MM.1S (cell line): Measurements from ENCODE around the gene MACROD2.

Source experiments
- DNase-seq: peaks from one replicate; pipeline ENCODE4 v3.0.0-alpha.2; 2015
- H2AFZ ChIP-seq: fragments of 300-600 bp; sonication (generic); 2 replicates; pipeline ENCODE4 v1.6.0; 2016; ENCODE audit warnings: antibody characterized with exemption, low read length
- H3F3A ChIP-seq: fragments of 300-600 bp; sonication (generic); 2 replicates; pipeline ENCODE4 v1.6.1; 2016; ENCODE audit warnings: mild to moderate bottlenecking, antibody characterized with exemption, low read length, moderate library complexity, mixed read lengths; ENCODE audit not compliant: insufficient read depth
- H3K27ac ChIP-seq: fragments of 300-600 bp; sonication (generic); 2 replicates; pipeline ENCODE4 v1.5.1; 2016; ENCODE audit warnings: mild to moderate bottlenecking, low read length
- H3K27me3 ChIP-seq: fragments of 300-600 bp; sonication (generic); replicated peaks from 2 replicates; pipeline ENCODE4 v1.6.0; 2016; ENCODE audit warnings: low read length; ENCODE audit not compliant: insufficient read depth
- H3K36me3 ChIP-seq: fragments of 300-600 bp; sonication (generic); replicated peaks from 2 replicates; pipeline ENCODE4 v1.6.1; 2016; ENCODE audit warnings: mild to moderate bottlenecking, low read length, mixed read lengths; ENCODE audit not compliant: insufficient read depth
- H3K4me1 ChIP-seq: fragments of 300-600 bp; sonication (generic); 2 replicates; pipeline ENCODE4 v1.6.1; 2016; ENCODE audit warnings: low read length, mixed read lengths
- H3K4me2 ChIP-seq: fragments of 300-600 bp; sonication (generic); 2 replicates; pipeline ENCODE4 v1.6.0; 2016; ENCODE audit warnings: low read depth, low read length
- H3K4me3 ChIP-seq: fragments of 300-600 bp; sonication (generic); 2 replicates; pipeline ENCODE4 v1.5.1; 2016; ENCODE audit warnings: low read length, mixed read lengths
- H3K79me2 ChIP-seq: fragments of 300-600 bp; sonication (generic); 2 replicates; pipeline ENCODE4 v1.6.1; 2016; ENCODE audit warnings: mixed run types, low read length, mixed read lengths
- H3K9ac ChIP-seq: fragments of 300-600 bp; sonication (generic); 2 replicates; pipeline ENCODE4 v1.6.1; 2016; ENCODE audit warnings: low read length, mixed read lengths
- H3K9me2 ChIP-seq: fragments of 300-600 bp; sonication (generic); replicated peaks from 2 replicates; pipeline ENCODE4 v1.6.1; 2016; ENCODE audit warnings: mild to moderate bottlenecking, low read length, mixed read lengths; ENCODE audit not compliant: insufficient read depth
- H3K9me3 ChIP-seq: fragments of 300-600 bp; sonication (generic); replicated peaks from 2 replicates; pipeline ENCODE4 v1.6.1; 2016; ENCODE audit warnings: mild to moderate bottlenecking, low read length, mixed read lengths; ENCODE audit not compliant: insufficient read depth
- H4K20me1 ChIP-seq: fragments of 300-600 bp; sonication (generic); 2 replicates; pipeline ENCODE4 v1.6.1; 2016; ENCODE audit warnings: mild to moderate bottlenecking, low read length, moderate library complexity, mixed read lengths; ENCODE audit not compliant: insufficient read depth
- CTCF ChIP-seq: fragments of 300-600 bp; sonication (generic); IDR thresholded peaks from 2 replicates; pipeline ENCODE4 v1.5.1; 2016; ENCODE audit warnings: antibody characterized with exemption, low read length, mixed read lengths
- EZH2 ChIP-seq: fragments of 300-600 bp; sonication (generic); optimal IDR thresholded peaks from 2 replicates; pipeline ENCODE3; 2017; ENCODE audit warnings: low read depth, mild to moderate bottlenecking, antibody characterized with exemption, low read length, mixed read lengths
- EZH2phosphoT487 ChIP-seq: fragments of 300-600 bp; sonication (generic); IDR thresholded peaks from 2 replicates; pipeline ENCODE4 v1.6.1; 2018; ENCODE audit warnings: antibody characterized with exemption, low read length

MACROD2 gene

GRCh38 chr20:15449061-15449460 lies 1453.7 kb downstream of the MACROD2 start:
- Histone ChIP-seq H3K27ac (no peak overlapping the region), H3F3A (no peaks in the 10 kb centered on the region), H3K36me3 (no peaks in the 10 kb centered on the region), H3K4me2 (no peak overlapping the region), H3K9me2 (no peaks in the 10 kb centered on the region; the same call in 1 of the 2 replicates), H2AFZ (no peak overlapping the region), H4K20me1 (no peaks in the 10 kb centered on the region), H3K27me3 (no peaks in the 10 kb centered on the region), H3K4me3 (no peak overlapping the region), H3K9ac (no peak overlapping the region), H3K79me2 (no peaks in the 10 kb centered on the region), H3K4me1 (no peaks in the 10 kb centered on the region), H3K9me3 (no peaks in the 10 kb centered on the region)
- no peak for TF ChIP-seq EZH2phosphoT487
- TF ChIP-seq EZH2, result no peak
- TF ChIP-seq CTCF, result no peak
- no peak for DNase-seq

- no peaks in the 10 kb centered on the region for H3K36me3 ChIP-seq
- no peaks in the 10 kb centered on the region for H3K4me1 ChIP-seq
- H4K20me1 ChIP-seq, result no peaks in the 10 kb centered on the region
- H3K9me2 ChIP-seq, result no peaks in the 10 kb centered on the region; the same call in 1 of the 2 replicates
- no peak overlapping the region for H2AFZ ChIP-seq
- H3F3A ChIP-seq, result no peaks in the 10 kb centered on the region
- H3K9ac ChIP-seq, result no peak overlapping the region
- no peak overlapping the region for H3K4me3 ChIP-seq
- no peak for TF ChIP-seq CTCF
- TF ChIP-seq EZH2phosphoT487, result no peak
- TF ChIP-seq EZH2, result no peak
- H3K9me3 ChIP-seq, result no peaks in the 10 kb centered on the region
- H3K79me2 ChIP-seq, result no peaks in the 10 kb centered on the region
- no peak overlapping the region for H3K4me2 ChIP-seq
- no peaks in the 10 kb centered on the region for H3K27me3 ChIP-seq
- DNase-seq, result no peak
- no peak overlapping the region for H3K27ac ChIP-seq
These were observed 1455.9 kb downstream of the MACROD2 start for GRCh38 chr20:15451241-15451640.

- H3K4me2 ChIP-seq, result no peak overlapping the region
- no peaks in the 10 kb centered on the region for H3K27me3 ChIP-seq
- H2AFZ ChIP-seq, result no peak overlapping the region
- H3K36me3 ChIP-seq, result no peaks in the 10 kb centered on the region
- no peak overlapping the region for H3K27ac ChIP-seq
- H3K4me3 ChIP-seq, result no peak overlapping the region
- H4K20me1 ChIP-seq, result no peaks in the 10 kb centered on the region
- no peaks in the 10 kb centered on the region for H3K79me2 ChIP-seq
- DNase-seq, result no peak
- no peaks in the 10 kb centered on the region; the same call in 1 of the 2 replicates for H3K9me2 ChIP-seq
- H3K4me1 ChIP-seq, result no peaks in the 10 kb centered on the region
- H3K9ac ChIP-seq, result no peak overlapping the region
- TF ChIP-seq EZH2, result no peak
- no peak for TF ChIP-seq EZH2phosphoT487
- TF ChIP-seq CTCF, result no peak
- no peaks in the 10 kb centered on the region for H3F3A ChIP-seq
- no peaks in the 10 kb centered on the region for H3K9me3 ChIP-seq
These were observed 1460.0 kb downstream of the MACROD2 start for GRCh38 chr20:15455279-15455678.

GRCh38 chr20:15461938-15462337 lies 1466.6 kb downstream of the MACROD2 start:
- TF ChIP-seq EZH2 (no peak), CTCF (no peak), EZH2phosphoT487 (no peak)
- Histone ChIP-seq H3K9me3 (no peaks in the 10 kb centered on the region), H2AFZ (no peak overlapping the region), H3K27me3 (no peaks in the 10 kb centered on the region), H4K20me1 (no peaks in the 10 kb centered on the region), H3K4me1 (no peaks in the 10 kb centered on the region), H3F3A (no peaks in the 10 kb centered on the region), H3K9ac (no peak overlapping the region), H3K27ac (no peak overlapping the region), H3K9me2 (no peaks in the 10 kb centered on the region), H3K4me3 (no peak overlapping the region), H3K79me2 (no peaks in the 10 kb centered on the region), H3K4me2 (no peak overlapping the region), H3K36me3 (no peaks in the 10 kb centered on the region)
- no peak for DNase-seq
